Activated CD8-positive, alpha-beta T cell treated with anti-CD3 and anti-CD28 coated beads for 36 hours (primary cell): Measurements from ENCODE around the gene RPH3AL. TPM values are rescaled to one million over a fixed set of nuclear protein-coding genes. Genes with fewer than 3 reads are reported as not detected.

Source experiments
- ATAC-seq: fragments of 200-7000 bp; cut with Tn5 transposase; one replicate; pipeline ENCODE4 v1.10.0; 2021; ENCODE audit warnings: mild to moderate bottlenecking, moderate library complexity
- CTCF ChIA-PET: fragments of 350-600 bp; sonication (Branson Sonifier 250); formaldehyde crosslinking; loops from one replicate; lab custom pipeline; 2021; ENCODE audit warnings: antibody characterized with exemption; lab: Charles Lee
- POLR2A ChIA-PET: fragments of 350-600 bp; sonication (Branson Sonifier 250); formaldehyde crosslinking; loops from one replicate; lab custom pipeline; 2021; ENCODE audit warnings: antibody characterized with exemption; lab: Charles Lee
- DNase-seq: peaks from one replicate; pipeline ENCODE4 v3.0.0-alpha.2; 2020
- H3K27ac Mint-ChIP-seq: one replicate; pipeline ENCODE4 v1.8.0; 2021; ENCODE audit warnings: mild to moderate bottlenecking, mixed read lengths
- H3K27me3 Mint-ChIP-seq: one replicate; pipeline ENCODE4 v1.8.0; 2021; ENCODE audit warnings: mixed read lengths
- H3K36me3 Mint-ChIP-seq: one replicate; pipeline ENCODE4 v1.8.0; 2021; ENCODE audit warnings: low read depth, mixed read lengths
- H3K4me1 Mint-ChIP-seq: one replicate; pipeline ENCODE4 v1.8.0; 2021; ENCODE audit warnings: low read depth, mixed read lengths
- H3K4me3 Mint-ChIP-seq: one replicate; pipeline ENCODE4 v1.8.0; 2021; ENCODE audit warnings: mild to moderate bottlenecking, moderate library complexity, mixed read lengths
- H3K9me3 Mint-ChIP-seq: one replicate; pipeline ENCODE4 v1.8.0; 2021; ENCODE audit warnings: mixed read lengths
- CTCF ChIP-seq: fragments of 200-600 bp; IDR thresholded peaks from one replicate; pipeline ENCODE4 v1.8.0; 2022; ENCODE audit warnings: antibody characterized with exemption, mild to moderate bottlenecking
- intact Hi-C: fragments of 100-400 bp; cut with micrococcal nuclease; formaldehyde crosslinking; loops from one replicate; pipeline ENCODE4 v1.10.0; 2022
- total RNA-seq, 2 experiments: library from RNA; stranded (reverse); gene quantifications; one replicate each; pipeline ENCODE4 v1.2.3, GENCODE V29; 2021

Gene RPH3AL
- total RNA-seq, 2 experiments from 2014 or later = 0.72 to 1.1 TPM

GRCh38 chr17:386141-386876, 33.7 kb upstream of the RPH3AL start:
- H3K36me3 Mint-ChIP-seq = no peaks in the 10 kb centered on the region
- H3K27ac Mint-ChIP-seq = no peak overlapping the region
- TF ChIP-seq CTCF = peak; percentile 52
- ATAC-seq (peak; percentile 74), DNase-seq (peak; percentile 67)
- H3K9me3 Mint-ChIP-seq = peaks cover 2% of the 10 kb centered on the region
- H3K27me3 Mint-ChIP-seq = peaks cover 21% of the 10 kb centered on the region
- ChIA-PET POLR2A (no interaction called here), CTCF (interaction anchor here (1.0 to 2.1 kb wide), 4 partner anchors 26 to 313 kb away, joined by 4 to 12 read pairs (median 7); no protein-coding TSS in a partner anchor)
- peaks cover 9% of the 10 kb centered on the region for H3K4me1 Mint-ChIP-seq
- H3K4me3 Mint-ChIP-seq = peak overlapping the region; percentile 70
- intact Hi-C loops = loop anchor here (5.0 kb wide), 1 partner anchor 244 kb away; a partner anchor contains a TSS

GRCh38 chr17:385836-386140, 33.2 kb upstream of the RPH3AL start:
- TF ChIP-seq CTCF = no peak
- peaks cover 21% of the 10 kb centered on the region for H3K27me3 Mint-ChIP-seq
- H3K4me1 Mint-ChIP-seq = peaks cover 9% of the 10 kb centered on the region
- intact Hi-C loops = loop anchor here (5.0 kb wide), 1 partner anchor 243 kb away; a partner anchor contains a TSS
- H3K9me3 Mint-ChIP-seq = peaks cover 3% of the 10 kb centered on the region
- no peak overlapping the region for H3K27ac Mint-ChIP-seq
- H3K36me3 Mint-ChIP-seq = no peaks in the 10 kb centered on the region
- ChIA-PET CTCF (interaction anchor here (1.0 to 2.1 kb wide), 4 partner anchors 26 to 313 kb away, joined by 4 to 12 read pairs (median 7); no protein-coding TSS in a partner anchor), POLR2A (no interaction called here)
- no peak overlapping the region for H3K4me3 Mint-ChIP-seq
- DNase-seq (no peak), ATAC-seq (no peak)

GRCh38 chr17:385178-385835, 32.7 kb upstream of the RPH3AL start:
- ChIA-PET CTCF (interaction anchor here (1.0 to 2.1 kb wide), 4 partner anchors 27 to 314 kb away, joined by 4 to 12 read pairs (median 7); no protein-coding TSS in a partner anchor), POLR2A (no interaction called here)
- Mint-ChIP-seq H3K4me3 (peak overlapping the region; percentile 55), H3K27ac (no peak overlapping the region), H3K4me1 (peaks cover 9% of the 10 kb centered on the region), H3K9me3 (peaks cover 3% of the 10 kb centered on the region), H3K36me3 (no peaks in the 10 kb centered on the region), H3K27me3 (peaks cover 21% of the 10 kb centered on the region)
- intact Hi-C loops = loop anchor here (5.0 kb wide), 1 partner anchor 243 kb away; a partner anchor contains a TSS
- ATAC-seq (peak; percentile 15), DNase-seq (peak; percentile 12)
- no peak for TF ChIP-seq CTCF

- ATAC-seq (no peak), DNase-seq (no peak)
- intact Hi-C loops = loop anchor here (5.0 kb wide), 1 partner anchor 242 kb away; a partner anchor contains a TSS
- CTCF ChIA-PET = interaction anchor here (0.9 to 1.3 kb wide), 2 partner anchors 13 to 71 kb away, joined by 3 read pairs; no protein-coding TSS in a partner anchor
- Mint-ChIP-seq H3K4me3 (peak overlapping the region; percentile 55), H3K36me3 (no peaks in the 10 kb centered on the region), H3K4me1 (peaks cover 9% of the 10 kb centered on the region), H3K9me3 (peaks cover 3% of the 10 kb centered on the region), H3K27ac (no peak overlapping the region), H3K27me3 (peaks cover 21% of the 10 kb centered on the region)
- no peak for TF ChIP-seq CTCF
- POLR2A ChIA-PET = interaction anchor here (0.6 kb wide), 1 partner anchor 9 kb away, joined by 3 read pairs; no protein-coding TSS in a partner anchor
Observed at GRCh38 chr17:384622-385177, 32.1 kb upstream of the RPH3AL start.
